H9 (cell line): ENCODE measurements around the gene ACVR1. TPM values are rescaled to one million over a fixed set of nuclear protein-coding genes. Genes with fewer than 3 reads are reported as not detected.

ENCODE experiments used
- DNase-seq: peaks from one replicate; pipeline ENCODE4 v3.0.0-alpha.2; 2017
- H2AFZ ChIP-seq: one replicate; pipeline ENCODE4 v1.6.1; 2013; ENCODE audit warnings: mild to moderate bottlenecking, low read length, control low read depth, moderate library complexity
- H2AK5ac ChIP-seq: 2 replicates; pipeline ENCODE4 v1.6.1; 2013; ENCODE audit warnings: low read length, control low read depth, mixed read lengths; ENCODE audit not compliant: insufficient read length
- H2BK120ac ChIP-seq: one replicate; pipeline ENCODE4 v1.6.1; 2013; ENCODE audit warnings: low read depth, mild to moderate bottlenecking, low read length, control low read depth, inconsistent platforms; ENCODE audit not compliant: poor library complexity, severe bottlenecking
- H2BK12ac ChIP-seq: 2 replicates; pipeline ENCODE4 v1.6.1; 2013; ENCODE audit warnings: low read length, control low read depth, mixed read lengths, low read depth; ENCODE audit not compliant: insufficient read length
- H2BK15ac ChIP-seq: 2 replicates; pipeline ENCODE4 v1.6.1; 2013; ENCODE audit warnings: low read depth, low read length, control low read depth
- H2BK20ac ChIP-seq: one replicate; pipeline ENCODE4 v1.6.1; 2013; ENCODE audit warnings: low read depth, mild to moderate bottlenecking, low read length, control low read depth, inconsistent platforms; ENCODE audit not compliant: poor library complexity, severe bottlenecking
- H2BK5ac ChIP-seq: 2 replicates; pipeline ENCODE4 v1.6.1; 2013; ENCODE audit warnings: low read length, control low read depth, mixed read lengths; ENCODE audit not compliant: insufficient read length
- H3K14ac ChIP-seq: 2 replicates; pipeline ENCODE4 v1.6.1; 2013; ENCODE audit warnings: low read length, control low read depth; ENCODE audit not compliant: insufficient read depth
- H3K18ac ChIP-seq: 2 replicates; pipeline ENCODE4 v1.6.1; 2013; ENCODE audit warnings: low read depth, mild to moderate bottlenecking, mixed read lengths, low read length, control low read depth; ENCODE audit not compliant: insufficient read length
- H3K23ac ChIP-seq: 2 replicates; pipeline ENCODE4 v1.6.1; 2013; ENCODE audit warnings: low read length, control low read depth, mixed read lengths, low read depth; ENCODE audit not compliant: insufficient read length
- H3K23me2 ChIP-seq: 2 replicates; pipeline ENCODE4 v1.6.1; 2013; ENCODE audit warnings: low read depth, mild to moderate bottlenecking, mixed read lengths, low read length, control low read depth; ENCODE audit not compliant: insufficient read length, poor library complexity, severe bottlenecking
- H3K27ac ChIP-seq: 2 replicates; pipeline ENCODE4 v1.5.1; 2013; ENCODE audit warnings: low read length, control low read depth, mixed read lengths, low read depth; ENCODE audit not compliant: insufficient read length
- H3K27me3 ChIP-seq: 2 replicates; pipeline ENCODE4 v1.6.1; 2013; ENCODE audit warnings: low read length, control low read depth, inconsistent platforms; ENCODE audit not compliant: insufficient read depth
- H3K4ac ChIP-seq: 2 replicates; pipeline ENCODE4 v1.6.1; 2013; ENCODE audit warnings: low read depth, mild to moderate bottlenecking, control low read depth, inconsistent platforms, low read length, moderate library complexity
- H3K4me1 ChIP-seq: 2 replicates; pipeline ENCODE4 v1.6.1; 2013; ENCODE audit warnings: low read length, control low read depth, inconsistent platforms; ENCODE audit not compliant: insufficient read depth
- H3K4me2 ChIP-seq: 2 replicates; pipeline ENCODE4 v1.6.1; 2013; ENCODE audit warnings: low read length, control low read depth, mixed read lengths; ENCODE audit not compliant: insufficient read length, insufficient read depth
- H3K56ac ChIP-seq: 2 replicates; pipeline ENCODE4 v1.6.1; 2013; ENCODE audit warnings: low read depth, mild to moderate bottlenecking, mixed read lengths, low read length, control low read depth; ENCODE audit not compliant: insufficient read length
- H3K79me1 ChIP-seq: 2 replicates; pipeline ENCODE4 v1.6.1; 2013; ENCODE audit warnings: low read depth, mild to moderate bottlenecking, moderate library complexity, low read length, control low read depth, inconsistent platforms; ENCODE audit not compliant: insufficient read depth, poor library complexity, severe bottlenecking
- H3K79me2 ChIP-seq: 2 replicates; pipeline ENCODE4 v1.6.1; 2013; ENCODE audit warnings: low read length, control low read depth, inconsistent platforms; ENCODE audit not compliant: insufficient read depth
- H3K9ac ChIP-seq: 2 replicates; pipeline ENCODE4 v1.6.1; 2013; ENCODE audit warnings: low read length, control low read depth, mixed read lengths; ENCODE audit not compliant: insufficient read length; ENCODE audit errors: extremely low read depth
- H3K9me3 ChIP-seq: one replicate; pipeline ENCODE4 v1.6.1; 2013; ENCODE audit warnings: low read depth, low read length, inconsistent platforms; ENCODE audit not compliant: control insufficient read depth
- H3T11ph ChIP-seq: one replicate; pipeline ENCODE4 v1.6.1; 2013; ENCODE audit warnings: mild to moderate bottlenecking, low read length, control low read depth, inconsistent platforms
- H4K20me1 ChIP-seq: one replicate; pipeline ENCODE4 v1.6.1; 2013; ENCODE audit not compliant: control insufficient read depth, insufficient read length, insufficient read depth
- H4K5ac ChIP-seq: 2 replicates; pipeline ENCODE4 v1.6.1; 2013; ENCODE audit warnings: low read depth, mild to moderate bottlenecking, mixed read lengths, low read length, control low read depth; ENCODE audit not compliant: insufficient read length
- H4K8ac ChIP-seq: replicated peaks from 2 replicates; pipeline ENCODE4 v1.6.1; 2013; ENCODE audit warnings: low read length, control low read depth, mixed read lengths, low read depth; ENCODE audit not compliant: insufficient read length
- H4K91ac ChIP-seq: 2 replicates; pipeline ENCODE4 v1.6.1; 2013; ENCODE audit warnings: low read depth, mild to moderate bottlenecking, moderate library complexity, mixed read lengths, low read length, control low read depth; ENCODE audit not compliant: insufficient read length
- H3K27ac Mint-ChIP-seq, 3 experiments: 2 replicates in 2 of 3; 3 replicates in 1 of 3; pipeline ENCODE4 v1.8.0; 2020 to 2021; ENCODE audit warnings: mixed read lengths in 3 of 3, mild to moderate bottlenecking in 1 of 3, moderate library complexity in 1 of 3
- H3K27me3 Mint-ChIP-seq: 2 replicates; pipeline ENCODE4 v1.8.0; 2021; ENCODE audit warnings: low read depth, mild to moderate bottlenecking, moderate library complexity, mixed read lengths
- H3K36me3 Mint-ChIP-seq, 3 experiments: 2 replicates in 2 of 3; 3 replicates in 1 of 3; pipeline ENCODE4 v1.8.0; 2020 to 2021; ENCODE audit warnings: low read depth in 3 of 3, mixed read lengths in 3 of 3; ENCODE audit not compliant: insufficient read depth in 1 of 3
- H3K4me1 Mint-ChIP-seq, 2 experiments: 2 replicates each; pipeline ENCODE4 v1.8.0; 2020; ENCODE audit warnings: mixed read lengths in 2 of 2
- H3K4me3 Mint-ChIP-seq, 2 experiments: 2 replicates in 1 of 2; 3 replicates in 1 of 2; pipeline ENCODE4 v1.8.0; 2020 to 2021; ENCODE audit warnings: mild to moderate bottlenecking in 2 of 2, mixed read lengths in 2 of 2, moderate library complexity in 1 of 2
- H3K9me3 Mint-ChIP-seq, 2 experiments: 2 replicates in 1 of 2; 3 replicates in 1 of 2; pipeline ENCODE4 v1.8.0; 2020; ENCODE audit warnings: mild to moderate bottlenecking in 2 of 2, mixed read lengths in 2 of 2, moderate library complexity in 1 of 2
- WGBS: extraction: QIAGEN DNeasy Blood & Tissue Kit; methylation state at CpG from one replicate; pipeline ENCODE4 v1.1.7; 2013; ENCODE audit warnings: missing lambda C conversion rate, low lambda C conversion rate, mixed read lengths; ENCODE audit not compliant: insufficient read length; ENCODE audit errors: extremely low coverage; 5-methylcytosine and 5-hydroxymethylcytosine counted together
- total RNA-seq: library from RNA; stranded (reverse); gene quantifications from 2 replicates; pipeline ENCODE4 v1.2.1, GENCODE V29; 2021
- TF ChIP-seq, protein P1 (sequence below): fragments of 200-600 bp; sonication (generic); conservative IDR thresholded peaks from 3 replicates; pipeline ENCODE4 v1.8.0; 2021; ENCODE audit warnings: antibody characterized with exemption, mild to moderate bottlenecking

Gene ACVR1
- total RNA-seq, 1 experiment from 2014 or later = 21.2 TPM

DNA sequence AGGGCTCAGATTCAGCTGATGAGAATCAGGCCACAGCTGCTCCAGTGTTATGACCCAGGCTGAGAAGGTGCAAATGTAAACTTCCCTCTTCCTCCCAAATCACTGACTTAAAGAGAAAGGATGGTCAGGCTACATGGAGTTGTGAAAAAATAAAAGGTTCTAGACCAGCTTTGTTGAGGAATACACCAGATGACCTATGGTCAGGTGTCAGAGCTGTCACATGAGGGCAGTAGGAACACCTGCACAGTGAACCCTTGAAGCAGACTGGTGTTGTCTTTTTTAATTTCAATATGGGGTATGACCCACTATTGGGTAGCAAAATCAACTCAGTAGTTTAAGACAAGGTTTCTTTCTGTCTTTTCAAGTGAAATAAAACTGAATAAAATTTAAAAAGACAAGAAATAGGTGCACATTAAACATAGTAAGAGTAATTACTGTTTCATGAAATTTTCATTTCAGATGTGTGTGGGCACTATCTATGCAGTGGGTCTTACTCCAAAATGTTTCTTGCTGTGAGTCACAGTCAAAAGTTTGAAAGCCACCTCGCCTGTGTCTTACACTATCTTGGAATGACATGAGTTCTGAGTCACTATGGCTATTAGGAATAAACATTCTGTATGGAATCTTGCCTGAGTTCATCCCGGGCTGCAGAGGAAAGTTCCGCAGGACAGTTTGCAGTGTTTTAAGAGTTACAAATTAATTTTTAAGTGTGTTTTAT is 83.6 kb downstream of the ACVR1 start:
- H2BK120ac ChIP-seq = no peak overlapping the region
- H3K4me3 Mint-ChIP-seq = no peak overlapping the region
- H3K18ac ChIP-seq = no peak overlapping the region
- no peak overlapping the region for H2BK5ac ChIP-seq
- peaks cover 3% of the 10 kb centered on the region; the same call in 1 of the 2 replicates for H3K4me1 ChIP-seq
- H3K9ac ChIP-seq = no peak overlapping the region
- no peaks in the 10 kb centered on the region for H3K79me1 ChIP-seq
- H4K91ac ChIP-seq = no peak overlapping the region
- H3K36me3 Mint-ChIP-seq = peaks cover 0 to 2% (median 2%) of the 10 kb centered on the region in 3 experiments; a peak in 2 of 7 replicates
- TF ChIP-seq, protein P1, sequence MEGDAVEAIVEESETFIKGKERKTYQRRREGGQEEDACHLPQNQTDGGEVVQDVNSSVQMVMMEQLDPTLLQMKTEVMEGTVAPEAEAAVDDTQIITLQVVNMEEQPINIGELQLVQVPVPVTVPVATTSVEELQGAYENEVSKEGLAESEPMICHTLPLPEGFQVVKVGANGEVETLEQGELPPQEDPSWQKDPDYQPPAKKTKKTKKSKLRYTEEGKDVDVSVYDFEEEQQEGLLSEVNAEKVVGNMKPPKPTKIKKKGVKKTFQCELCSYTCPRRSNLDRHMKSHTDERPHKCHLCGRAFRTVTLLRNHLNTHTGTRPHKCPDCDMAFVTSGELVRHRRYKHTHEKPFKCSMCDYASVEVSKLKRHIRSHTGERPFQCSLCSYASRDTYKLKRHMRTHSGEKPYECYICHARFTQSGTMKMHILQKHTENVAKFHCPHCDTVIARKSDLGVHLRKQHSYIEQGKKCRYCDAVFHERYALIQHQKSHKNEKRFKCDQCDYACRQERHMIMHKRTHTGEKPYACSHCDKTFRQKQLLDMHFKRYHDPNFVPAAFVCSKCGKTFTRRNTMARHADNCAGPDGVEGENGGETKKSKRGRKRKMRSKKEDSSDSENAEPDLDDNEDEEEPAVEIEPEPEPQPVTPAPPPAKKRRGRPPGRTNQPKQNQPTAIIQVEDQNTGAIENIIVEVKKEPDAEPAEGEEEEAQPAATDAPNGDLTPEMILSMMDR = no peak
- no peaks in the 10 kb centered on the region for H3K23me2 ChIP-seq
- no CpG with 5 or more reads among the region's 3 CpGs for WGBS
- no peak overlapping the region for H2AK5ac ChIP-seq
- H2BK12ac ChIP-seq = no peak overlapping the region
- H2BK15ac ChIP-seq = no peak overlapping the region
- no peaks in the 10 kb centered on the region for H3K9me3 ChIP-seq
- no peak overlapping the region for H3K56ac ChIP-seq
- no peaks in the 10 kb centered on the region for H3K79me2 ChIP-seq
- H3K27ac Mint-ChIP-seq = no peak overlapping the region
- no peaks in the 10 kb centered on the region for H3K9me3 Mint-ChIP-seq
- H3K4me2 ChIP-seq = no peak overlapping the region
- no peak overlapping the region for H4K8ac ChIP-seq
- peaks cover 7 to 8% of the 10 kb centered on the region in 2 experiments for H3K4me1 Mint-ChIP-seq
- no peak overlapping the region for H2BK20ac ChIP-seq
- H3T11ph ChIP-seq = no peak overlapping the region
- H4K20me1 ChIP-seq = no peaks in the 10 kb centered on the region
- no peaks in the 10 kb centered on the region for H3K27me3 Mint-ChIP-seq
- no peak for DNase-seq
- H3K14ac ChIP-seq = no peak overlapping the region
- no peak overlapping the region for H3K4ac ChIP-seq
- no peak overlapping the region for H3K23ac ChIP-seq
- H2AFZ ChIP-seq = no peak overlapping the region
- H3K27ac ChIP-seq = no peak overlapping the region
- H4K5ac ChIP-seq = no peak overlapping the region
- no peaks in the 10 kb centered on the region for H3K27me3 ChIP-seq
